Ureter (tissue), 1 donor: ENCODE results near the gene CBLB. TPM values are rescaled to one million over a fixed set of nuclear protein-coding genes. Genes with fewer than 3 reads are reported as not detected.

Experiments
- DNase-seq: peaks from one replicate; pipeline ENCODE4 v3.0.0-alpha.2; 2020; ENCODE audit warnings: low spot score
- total RNA-seq: library from RNA; stranded (reverse); gene quantifications from one replicate; pipeline ENCODE4 v1.2.4, GENCODE V29; 2023
- donor health status: DM: yes; HTN: yes; CAD: no.

Gene CBLB
- total RNA-seq, 1 donor from 2014 or later: 90.8 TPM

- DNase-seq: no peak
Measured at GRCh38 chr3:105618556-105618955, 250.3 kb downstream of the CBLB start.

- DNase-seq: no peak
Measured at GRCh38 chr3:105616374-105617121, 252.3 kb downstream of the CBLB start.

- no peak for DNase-seq
Measured at GRCh38 chr3:105615814-105616213, 253.0 kb downstream of the CBLB start.

- no peak for DNase-seq
Measured at GRCh38 chr3:105614288-105615030, 254.4 kb downstream of the CBLB start.

GRCh38 chr3:105613120-105613519, 255.7 kb downstream of the CBLB start:
- no peak for DNase-seq

GRCh38 chr3:105611304-105612192, 257.3 kb downstream of the CBLB start:
- DNase-seq: no peak

- no peak for DNase-seq
Measured at GRCh38 chr3:105610473-105610872, 258.3 kb downstream of the CBLB start.

- DNase-seq: no peak
Measured at GRCh38 chr3:105608623-105609022, 260.2 kb downstream of the CBLB start.

- DNase-seq: no peak
Measured at GRCh38 chr3:105606016-105606415, 262.8 kb downstream of the CBLB start.
